Fibroblast of villous mesenchyme (primary cell): ENCODE results near the gene TBC1D30. TPM values are rescaled to one million over a fixed set of nuclear protein-coding genes. Genes with fewer than 3 reads are reported as not detected.
"Not testable (repeated sequence)": the region's sequence is repeated elsewhere in the genome, so short reads cannot be mapped to it uniquely, and the experiment has no call there.

ENCODE experiments used
- DNase-seq: peaks from one replicate; pipeline ENCODE4 v3.0.0-alpha.2; 2010; ENCODE audit warnings: low read depth
- H3K4me3 ChIP-seq: 2 replicates; pipeline ENCODE4 v1.5.1; 2011; ENCODE audit warnings: low read depth, mild to moderate bottlenecking, low read length
- total RNA-seq: library from RNA; depleted of rRNA; stranded (reverse); fragments of >200 nt; gene quantifications from 2 replicates; pipeline ENCODE4 v1.2.3, GENCODE V29; 2012
- TF ChIP-seq, protein P1 (sequence below): IDR thresholded peaks from 2 replicates; pipeline ENCODE4 v1.5.1; 2012; ENCODE audit warnings: low read depth, mild to moderate bottlenecking, low read length; ENCODE audit not compliant: insufficient read depth

Gene TBC1D30, protein sequence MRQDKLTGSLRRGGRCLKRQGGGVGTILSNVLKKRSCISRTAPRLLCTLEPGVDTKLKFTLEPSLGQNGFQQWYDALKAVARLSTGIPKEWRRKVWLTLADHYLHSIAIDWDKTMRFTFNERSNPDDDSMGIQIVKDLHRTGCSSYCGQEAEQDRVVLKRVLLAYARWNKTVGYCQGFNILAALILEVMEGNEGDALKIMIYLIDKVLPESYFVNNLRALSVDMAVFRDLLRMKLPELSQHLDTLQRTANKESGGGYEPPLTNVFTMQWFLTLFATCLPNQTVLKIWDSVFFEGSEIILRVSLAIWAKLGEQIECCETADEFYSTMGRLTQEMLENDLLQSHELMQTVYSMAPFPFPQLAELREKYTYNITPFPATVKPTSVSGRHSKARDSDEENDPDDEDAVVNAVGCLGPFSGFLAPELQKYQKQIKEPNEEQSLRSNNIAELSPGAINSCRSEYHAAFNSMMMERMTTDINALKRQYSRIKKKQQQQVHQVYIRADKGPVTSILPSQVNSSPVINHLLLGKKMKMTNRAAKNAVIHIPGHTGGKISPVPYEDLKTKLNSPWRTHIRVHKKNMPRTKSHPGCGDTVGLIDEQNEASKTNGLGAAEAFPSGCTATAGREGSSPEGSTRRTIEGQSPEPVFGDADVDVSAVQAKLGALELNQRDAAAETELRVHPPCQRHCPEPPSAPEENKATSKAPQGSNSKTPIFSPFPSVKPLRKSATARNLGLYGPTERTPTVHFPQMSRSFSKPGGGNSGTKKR
- under 0.01 TPM in 2 replicates for total RNA-seq

DNA sequence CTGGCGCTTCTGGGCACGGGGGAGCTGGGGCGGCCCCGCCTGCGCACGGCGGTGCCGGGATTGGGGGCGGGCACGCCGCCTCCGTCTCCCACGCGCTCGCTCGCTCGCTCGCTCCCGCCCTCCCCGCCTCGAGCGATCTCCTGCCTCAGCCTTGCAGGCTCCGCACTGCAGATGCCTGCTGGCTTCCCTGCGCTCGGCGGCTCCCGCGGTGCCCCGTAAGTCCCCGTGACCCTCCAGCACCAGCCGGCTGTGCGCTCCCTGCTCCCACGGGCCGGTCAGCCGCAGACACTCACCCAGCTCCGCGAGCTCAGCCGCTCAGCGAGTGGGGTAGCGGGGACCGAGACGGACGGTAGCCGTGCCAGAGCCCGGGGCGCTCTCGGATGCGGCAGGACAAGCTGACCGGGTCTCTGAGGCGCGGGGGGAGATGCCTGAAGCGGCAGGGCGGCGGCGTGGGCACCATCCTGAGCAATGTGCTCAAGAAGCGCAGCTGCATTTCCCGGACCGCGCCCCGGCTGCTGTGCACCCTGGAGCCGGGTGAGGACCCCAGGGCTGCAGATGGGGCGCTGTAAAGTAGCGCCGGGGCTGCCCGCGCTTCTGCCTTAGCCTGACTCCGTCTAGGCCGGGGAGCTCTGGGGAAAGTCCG, at the start of gene TBC1D30:
Gene TBC1D30 (plus strand): TSS at position 148 of the 643 bp plus-strand sequence. CDS start 233 bp downstream, at position 381.
- TF ChIP-seq, protein P1, sequence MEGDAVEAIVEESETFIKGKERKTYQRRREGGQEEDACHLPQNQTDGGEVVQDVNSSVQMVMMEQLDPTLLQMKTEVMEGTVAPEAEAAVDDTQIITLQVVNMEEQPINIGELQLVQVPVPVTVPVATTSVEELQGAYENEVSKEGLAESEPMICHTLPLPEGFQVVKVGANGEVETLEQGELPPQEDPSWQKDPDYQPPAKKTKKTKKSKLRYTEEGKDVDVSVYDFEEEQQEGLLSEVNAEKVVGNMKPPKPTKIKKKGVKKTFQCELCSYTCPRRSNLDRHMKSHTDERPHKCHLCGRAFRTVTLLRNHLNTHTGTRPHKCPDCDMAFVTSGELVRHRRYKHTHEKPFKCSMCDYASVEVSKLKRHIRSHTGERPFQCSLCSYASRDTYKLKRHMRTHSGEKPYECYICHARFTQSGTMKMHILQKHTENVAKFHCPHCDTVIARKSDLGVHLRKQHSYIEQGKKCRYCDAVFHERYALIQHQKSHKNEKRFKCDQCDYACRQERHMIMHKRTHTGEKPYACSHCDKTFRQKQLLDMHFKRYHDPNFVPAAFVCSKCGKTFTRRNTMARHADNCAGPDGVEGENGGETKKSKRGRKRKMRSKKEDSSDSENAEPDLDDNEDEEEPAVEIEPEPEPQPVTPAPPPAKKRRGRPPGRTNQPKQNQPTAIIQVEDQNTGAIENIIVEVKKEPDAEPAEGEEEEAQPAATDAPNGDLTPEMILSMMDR, result no peak
- no peak for DNase-seq
- H3K4me3 ChIP-seq, result peak within 1 kb of the TSS; percentile 41

DNA sequence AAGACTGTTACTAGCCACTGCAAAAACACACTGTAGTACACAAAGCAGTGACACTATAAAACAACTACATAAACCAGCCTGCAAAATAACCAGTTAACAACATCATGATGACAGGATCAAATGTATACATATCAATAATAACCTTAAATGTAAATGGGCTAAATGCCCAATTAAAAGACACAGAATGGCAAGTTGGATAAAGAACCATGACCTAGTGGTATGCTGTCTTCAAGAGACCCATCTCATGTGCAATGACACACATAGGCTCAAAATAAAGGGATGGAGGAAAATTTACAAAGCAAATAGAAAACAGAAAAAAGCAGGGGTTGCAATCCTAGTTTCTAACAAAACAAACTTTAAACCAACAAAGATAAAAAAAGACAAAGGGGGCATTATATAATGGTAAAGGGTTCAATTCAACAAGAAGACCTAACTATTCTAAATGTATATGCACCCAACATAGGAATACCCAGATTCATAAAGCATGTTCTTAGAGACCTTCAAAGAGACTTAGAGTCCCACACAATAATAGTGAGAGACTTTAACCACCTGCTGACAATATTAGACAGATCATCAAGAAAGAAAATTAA, 49.2 kb upstream of the TBC1D30 start:
- not testable (repeated sequence) for DNase-seq, H3K4me3 ChIP-seq

DNA sequence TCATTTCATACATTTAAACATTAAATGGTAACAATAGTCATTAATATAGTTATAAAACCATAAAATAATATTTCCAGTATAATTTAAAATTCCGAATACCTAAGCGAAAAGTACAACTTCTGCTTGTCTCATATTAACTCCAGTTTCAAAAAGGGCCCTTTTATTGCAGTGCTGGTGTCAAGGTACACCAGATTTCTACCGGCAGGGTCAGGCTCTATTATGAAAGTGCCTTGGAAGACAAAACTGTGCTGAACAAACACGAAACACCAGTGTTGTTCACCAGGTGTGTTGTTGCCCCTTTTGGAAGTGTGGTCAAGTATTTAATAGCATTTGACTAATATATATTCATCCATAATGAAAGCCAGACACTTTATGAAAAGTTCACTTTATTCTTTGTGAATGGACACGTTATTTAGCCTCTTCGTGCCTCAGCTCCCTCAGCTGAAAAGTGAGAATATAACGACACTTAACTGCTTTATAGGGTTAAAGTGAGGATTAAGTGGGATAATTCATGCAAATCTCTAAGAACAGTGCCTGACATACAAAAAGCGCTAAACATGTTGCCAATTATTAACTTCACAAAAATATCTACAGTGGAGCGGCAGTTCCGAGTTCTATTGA, 45.0 kb upstream of the TBC1D30 start:
- DNase-seq, result no peak
- TF ChIP-seq, protein P1, result no peak
- no peak overlapping the region for H3K4me3 ChIP-seq

DNA sequence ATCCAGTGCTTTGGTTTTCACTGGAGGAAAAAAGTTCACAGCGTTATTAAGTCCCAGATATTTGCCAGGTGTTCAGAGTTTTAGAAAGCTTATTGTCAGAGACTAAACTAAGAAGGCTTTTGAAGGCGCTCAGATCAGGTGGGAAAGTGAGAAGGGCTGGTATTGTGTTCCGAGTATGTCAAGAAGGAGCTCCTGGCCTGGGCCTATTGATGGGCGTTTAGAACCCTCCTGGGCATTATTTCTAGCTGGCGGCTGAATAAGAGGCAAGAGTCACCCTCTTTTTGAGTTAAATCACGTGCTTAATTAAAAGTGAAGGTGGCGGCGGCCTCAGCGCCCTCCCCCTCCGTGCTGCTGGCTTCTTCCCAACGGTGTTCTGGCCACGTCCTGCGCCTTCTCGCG, 44.3 kb upstream of the TBC1D30 start:
- peak overlapping the region; percentile 44 for H3K4me3 ChIP-seq
- DNase-seq, result no peak
- TF ChIP-seq, protein P1, result no peak

DNA sequence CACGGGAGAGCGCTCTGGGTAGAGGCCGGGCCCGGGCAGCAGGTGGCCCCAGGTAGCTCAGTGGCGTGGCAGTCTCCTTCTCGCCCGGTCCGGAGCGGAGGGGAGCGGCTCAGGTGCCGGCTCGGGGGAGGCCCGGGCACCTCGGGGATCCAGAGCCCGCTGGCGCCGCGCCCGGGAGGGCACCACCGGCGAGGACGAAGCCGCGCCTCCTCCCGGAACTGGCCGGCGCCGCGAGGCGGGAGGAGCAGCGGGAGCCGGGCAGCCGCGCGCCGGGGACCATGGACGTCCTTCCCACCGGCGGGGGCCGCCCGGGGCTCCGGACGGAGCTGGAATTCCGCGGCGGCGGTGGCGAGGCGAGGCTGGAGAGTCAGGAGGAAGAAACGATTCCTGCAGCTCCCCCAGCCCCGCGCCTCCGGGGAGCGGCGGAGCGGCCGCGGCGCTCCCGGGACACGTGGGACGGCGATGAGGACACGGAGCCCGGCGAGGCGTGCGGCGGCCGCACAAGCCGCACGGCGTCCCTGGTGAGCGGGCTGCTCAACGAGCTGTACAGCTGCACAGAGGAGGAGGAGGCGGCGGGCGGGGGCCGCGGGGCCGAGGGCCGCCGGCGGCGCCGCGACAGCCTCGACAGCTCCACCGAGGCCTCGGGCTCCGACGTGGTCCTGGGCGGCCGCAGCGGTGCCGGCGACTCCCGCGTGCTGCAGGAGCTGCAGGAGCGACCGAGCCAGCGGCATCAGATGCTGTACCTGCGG, 43.7 kb upstream of the TBC1D30 start:
- TF ChIP-seq, protein P1, result no peak
- no peak for DNase-seq
- H3K4me3 ChIP-seq, result peak overlapping the region; percentile 44

DNA sequence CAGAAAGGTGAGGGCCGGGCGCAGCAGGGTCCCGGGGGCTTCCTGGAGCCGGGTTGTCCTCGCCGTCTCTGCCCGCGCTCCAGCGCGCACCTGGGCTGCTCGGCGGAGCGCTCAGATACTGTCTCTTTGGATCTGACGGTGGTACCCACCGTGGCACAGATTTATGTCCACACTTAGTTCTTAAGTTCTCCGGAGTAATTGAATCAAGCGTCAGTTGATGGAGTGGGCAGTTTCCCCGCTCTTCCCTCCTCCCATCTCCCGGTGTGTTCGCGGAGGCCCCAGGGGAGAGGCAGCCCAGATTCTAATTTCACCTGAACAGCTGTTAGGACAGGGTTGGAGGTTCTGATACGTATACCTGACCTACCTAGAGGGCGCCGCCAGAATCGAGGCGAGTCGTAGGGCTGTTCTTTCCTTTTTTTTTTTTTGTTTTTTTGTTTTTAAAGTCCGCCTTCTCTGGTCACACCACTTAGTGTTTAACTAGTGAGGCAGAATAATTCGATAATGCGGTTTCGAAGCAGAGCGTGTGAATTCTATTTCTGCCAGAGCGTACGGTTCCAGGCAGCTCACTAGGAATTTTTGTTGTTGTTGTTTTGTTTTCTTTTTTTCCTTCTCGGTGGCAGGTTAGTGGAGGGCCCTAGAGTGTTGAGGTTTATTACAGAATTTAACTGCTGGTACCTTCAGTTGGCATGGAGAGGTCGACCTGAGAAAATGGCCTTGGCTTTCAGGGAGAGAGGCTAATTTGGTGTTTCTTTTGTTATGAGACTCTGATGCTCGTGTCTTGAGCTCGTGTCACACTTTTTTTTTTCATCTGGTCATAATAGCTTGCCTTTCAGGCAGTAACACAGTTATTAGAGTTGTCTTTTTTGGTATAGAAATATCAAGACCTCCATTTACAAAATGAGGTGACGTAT, 42.9 kb upstream of the TBC1D30 start:
- TF ChIP-seq, protein P1, result no peak
- DNase-seq, result no peak
- no peak overlapping the region for H3K4me3 ChIP-seq
